GM23338 (cell line): ENCODE measurements around the gene GPX1. TPM values are rescaled to one million over a fixed set of nuclear protein-coding genes. Genes with fewer than 3 reads are reported as not detected.

Source experiments
- ATAC-seq: fragments of 200-7000 bp; cut with Tn5 transposase; 3 replicates; pipeline ENCODE4 v1.9.1; 2020
- DNase-seq: peaks from one replicate; pipeline ENCODE4 v3.0.0-alpha.2; 2015; ENCODE audit warnings: low spot score
- H2AFZ ChIP-seq: fragments of 200-600 bp; sonication (generic); 2 replicates; pipeline ENCODE4 v1.8.0; 2016; ENCODE audit warnings: antibody characterized with exemption, mild to moderate bottlenecking, moderate library complexity
- H3F3A ChIP-seq: fragments of 200-600 bp; sonication (generic); replicated peaks from 2 replicates; pipeline ENCODE4 v1.8.0; 2017; ENCODE audit warnings: antibody characterized with exemption, mixed run types, low read depth
- H3K27ac ChIP-seq: fragments of 200-600 bp; sonication (generic); 2 replicates; pipeline ENCODE4 v1.6.1; 2016; ENCODE audit warnings: low read depth
- H3K27me3 ChIP-seq: fragments of 200-600 bp; sonication (generic); 2 replicates; pipeline ENCODE4 v1.8.0; 2016; ENCODE audit warnings: mild to moderate bottlenecking, mixed run types, moderate library complexity; ENCODE audit not compliant: insufficient read depth
- H3K36me3 ChIP-seq: fragments of 200-600 bp; sonication (generic); 2 replicates; pipeline ENCODE4 v1.8.0; 2016; ENCODE audit warnings: mild to moderate bottlenecking; ENCODE audit not compliant: insufficient read depth
- H3K4me1 ChIP-seq: fragments of 200-600 bp; sonication (generic); 2 replicates; pipeline ENCODE4 v1.8.0; 2016; ENCODE audit warnings: mild to moderate bottlenecking, moderate library complexity; ENCODE audit not compliant: insufficient read depth
- H3K4me2 ChIP-seq: fragments of 200-600 bp; sonication (generic); 2 replicates; pipeline ENCODE4 v1.7.1; 2017; ENCODE audit warnings: mixed run types
- H3K4me3 ChIP-seq: fragments of 200-600 bp; sonication (generic); 2 replicates; pipeline ENCODE4 v1.6.1; 2016; ENCODE audit warnings: mixed run types
- H3K79me2 ChIP-seq: fragments of 200-600 bp; sonication (generic); replicated peaks from 2 replicates; pipeline ENCODE4 v1.8.0; 2017; ENCODE audit warnings: mild to moderate bottlenecking; ENCODE audit not compliant: insufficient read depth
- H3K9me2 ChIP-seq: fragments of 200-600 bp; sonication (generic); 2 replicates; pipeline ENCODE4 v1.8.0; 2017; ENCODE audit not compliant: insufficient read depth
- H4K20me1 ChIP-seq: fragments of 200-600 bp; sonication (generic); replicated peaks from 2 replicates; pipeline ENCODE4 v1.8.0; 2017; ENCODE audit warnings: mild to moderate bottlenecking; ENCODE audit not compliant: insufficient read depth
- H3K27ac Mint-ChIP-seq: 2 replicates; pipeline ENCODE4 v1.8.0; 2020; ENCODE audit warnings: inconsistent platforms, mild to moderate bottlenecking, moderate library complexity, mixed read lengths
- H3K27me3 Mint-ChIP-seq: 3 replicates; pipeline ENCODE4 v1.8.0; 2022; ENCODE audit warnings: low read depth, mild to moderate bottlenecking, moderate library complexity, mixed read lengths, inconsistent platforms; ENCODE audit not compliant: insufficient read depth, poor library complexity
- H3K36me3 Mint-ChIP-seq: 3 replicates; pipeline ENCODE4 v1.8.0; 2021; ENCODE audit warnings: low read depth, mild to moderate bottlenecking, inconsistent platforms, moderate library complexity, mixed read lengths
- H3K4me1 Mint-ChIP-seq: 3 replicates; pipeline ENCODE4 v1.8.0; 2020; ENCODE audit warnings: mild to moderate bottlenecking, inconsistent platforms, mixed read lengths
- H3K4me3 Mint-ChIP-seq: 3 replicates; pipeline ENCODE4 v1.8.0; 2021; ENCODE audit warnings: moderate library complexity, mild to moderate bottlenecking, inconsistent platforms, mixed read lengths
- H3K9me3 Mint-ChIP-seq: 3 replicates; pipeline ENCODE4 v1.8.0; 2020; ENCODE audit warnings: moderate library complexity, mild to moderate bottlenecking, inconsistent platforms, mixed read lengths
- CREB1 ChIP-seq: fragments of 250-450 bp; sonication (Bioruptor Pico); IDR thresholded peaks from 2 replicates; pipeline ENCODE4 v1.5.0; 2020; ENCODE audit warnings: low read depth, mild to moderate bottlenecking, moderate library complexity
- ETS1 ChIP-seq: IDR thresholded peaks from 2 replicates; pipeline ENCODE4 v1.6.1; 2016; ENCODE audit warnings: antibody characterized with exemption
- EZH2 ChIP-seq: fragments of 200-600 bp; sonication (generic); IDR thresholded peaks from one replicate; pipeline ENCODE4 v1.8.0; 2017; ENCODE audit warnings: antibody characterized with exemption, mild to moderate bottlenecking, low read depth; ENCODE audit not compliant: unreplicated experiment
- EZH2phosphoT487 ChIP-seq: fragments of 200-600 bp; sonication (generic); IDR thresholded peaks from one replicate; pipeline ENCODE4 v1.8.1; 2018; ENCODE audit warnings: antibody characterized with exemption; ENCODE audit not compliant: unreplicated experiment
- JUNB ChIP-seq: IDR thresholded peaks from one replicate; pipeline ENCODE4 v1.6.1; 2016; ENCODE audit warnings: antibody characterized with exemption; ENCODE audit not compliant: unreplicated experiment
- NANOG ChIP-seq: IDR thresholded peaks from 2 replicates; pipeline ENCODE4 v1.6.1; 2016; ENCODE audit warnings: antibody characterized with exemption, borderline replicate concordance
- POLR2AphosphoS5 ChIP-seq: IDR thresholded peaks from 2 replicates; pipeline ENCODE4 v1.6.1; 2016; ENCODE audit warnings: antibody characterized with exemption, low read depth
- REST ChIP-seq: IDR thresholded peaks from one replicate; pipeline ENCODE4 v1.6.1; 2018; ENCODE audit warnings: antibody characterized with exemption; ENCODE audit not compliant: unreplicated experiment
- STAT1 ChIP-seq: IDR thresholded peaks from one replicate; pipeline ENCODE4 v1.6.1; 2016; ENCODE audit warnings: antibody characterized with exemption; ENCODE audit not compliant: unreplicated experiment
- ZNF114 ChIP-seq: fragments of 250-450 bp; sonication (Bioruptor Pico); IDR thresholded peaks from 2 replicates; pipeline ENCODE4 v1.5.0; 2020; ENCODE audit warnings: mild to moderate bottlenecking, moderate library complexity
- ZNF462 ChIP-seq: fragments of 250-450 bp; sonication (Bioruptor Pico); IDR thresholded peaks from 2 replicates; pipeline ENCODE4 v1.5.0; 2020; ENCODE audit warnings: mild to moderate bottlenecking, moderate library complexity
- polyA plus RNA-seq: library from polyadenylated mRNA; unstranded; fragments of >200 nt; fragmentation: Nextera tagmentation; extraction: Ambion mirVana; gene quantifications from 2 replicates; pipeline ENCODE4 v1.2.1, GENCODE V29; 2016
- total RNA-seq: library from RNA; depleted of rRNA; stranded (reverse); fragments of >200 nt; shearing (Covaris generic); gene quantifications from 2 replicates; pipeline ENCODE4 v1.2.3, GENCODE V29; 2014

GPX1 gene
- total and polyA plus RNA-seq, 2 experiments from 2014 or later = 247 to 394 TPM

GRCh38 chr3:49370585-49371290 is 12.6 kb upstream of the GPX1 start (continued):
- TF ChIP-seq REST (no peak), CREB1 (no peak), EZH2phosphoT487 (no peak), ETS1 (no peak), EZH2 (no peak)

GRCh38 chr3:49362561-49362960 is 4.4 kb upstream of the GPX1 start:
- Histone ChIP-seq H3K4me3 (no peak overlapping the region), H3K79me2 (peaks cover 6% of the 10 kb centered on the region), H3F3A (peaks cover 33% of the 10 kb centered on the region), H4K20me1 (peaks cover 11% of the 10 kb centered on the region; the same call in 1 of the 2 replicates), H3K9me2 (no peaks in the 10 kb centered on the region), H3K4me2 (no peak overlapping the region), H3K36me3 (peaks cover 31% of the 10 kb centered on the region), H3K27ac (no peak overlapping the region), H2AFZ (no peak overlapping the region), H3K27me3 (no peaks in the 10 kb centered on the region), H3K4me1 (peaks cover 10% of the 10 kb centered on the region; the same call in 1 of the 2 replicates)
- H3K27me3 Mint-ChIP-seq = peaks cover 5% of the 10 kb centered on the region
- no peak for DNase-seq
- H3K4me1 Mint-ChIP-seq = peaks cover 17% of the 10 kb centered on the region
- peaks cover 71% of the 10 kb centered on the region for H3K36me3 Mint-ChIP-seq
- H3K27ac Mint-ChIP-seq = no peak overlapping the region
- no peak for ATAC-seq
- no peaks in the 10 kb centered on the region for H3K9me3 Mint-ChIP-seq
- TF ChIP-seq POLR2AphosphoS5 (no peak), ETS1 (no peak), NANOG (no peak), ZNF114 (no peak), EZH2 (no peak), EZH2phosphoT487 (no peak), STAT1 (no peak), JUNB (no peak), ZNF462 (CRISPR knock-in tag) (no peak), CREB1 (no peak)
- H3K4me3 Mint-ChIP-seq = no peak overlapping the region
